Measurements from ENCODE around the gene KNL1. TPM values are rescaled to one million over a fixed set of nuclear protein-coding genes. Genes with fewer than 3 reads are reported as not detected.
"Not testable (repeated sequence)": the region's sequence is repeated elsewhere in the genome, so short reads cannot be mapped to it uniquely, and the experiment has no call there.

Gene KNL1
- total RNA-seq, 2 donors from 2014 or later, result 25.0 to 39.1 TPM

DNA sequence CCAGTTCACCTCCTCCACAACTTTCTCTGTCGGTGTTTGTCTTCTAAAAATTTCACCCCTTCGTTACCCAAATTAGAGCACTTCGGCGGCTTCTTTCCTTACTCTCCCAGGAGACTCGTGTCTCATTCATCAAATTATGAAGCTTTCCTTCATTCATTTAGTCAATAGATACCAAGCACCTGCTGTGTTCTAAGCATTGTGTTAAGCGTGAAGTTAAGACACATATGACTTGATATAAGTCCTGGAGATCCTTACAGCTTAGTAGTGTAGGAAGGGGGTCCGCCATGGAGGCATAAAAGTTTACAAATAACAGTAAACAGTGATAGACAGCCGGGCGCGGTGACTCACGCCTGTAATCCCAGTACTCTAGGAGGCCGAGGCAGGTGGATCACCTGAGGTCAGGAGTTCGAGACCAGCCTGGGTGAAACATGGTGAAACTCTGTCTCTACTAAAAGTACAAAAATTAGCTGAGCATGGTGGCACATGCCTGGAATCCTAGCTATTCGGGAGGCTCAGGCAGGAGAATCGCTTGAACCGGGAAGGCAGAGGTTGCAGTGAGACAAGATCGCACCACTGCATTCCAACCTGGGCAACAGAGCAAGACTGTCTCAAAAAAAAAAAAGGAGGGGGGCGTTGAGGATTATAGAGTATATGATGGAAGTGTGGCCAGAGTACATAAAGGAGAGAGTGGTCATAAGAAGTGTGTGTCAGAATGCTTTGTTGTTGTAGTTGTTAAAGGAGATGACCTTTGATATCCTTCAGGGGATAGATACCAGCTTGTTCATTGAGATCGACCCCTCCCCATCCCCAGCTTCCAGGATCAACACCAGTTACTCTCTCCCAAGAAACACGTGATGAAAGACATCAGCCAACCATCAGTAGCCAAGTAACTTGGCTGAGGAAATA is 28.5 kb upstream of the KNL1 start:
- ATAC-seq (replicated peaks), result no peak
- Mint-ChIP-seq H3K9me3 (no peaks in the 10 kb centered on the region), H3K27me3 (no peaks in the 10 kb centered on the region), H3K36me3 (ENCODE audit: low read depth) (peaks cover 23% of the 10 kb centered on the region), H3K27ac (peak overlapping the region; percentile 87), H3K4me3 (peak overlapping the region; percentile 96), H3K4me1 (peaks cover 18% of the 10 kb centered on the region)

DNA sequence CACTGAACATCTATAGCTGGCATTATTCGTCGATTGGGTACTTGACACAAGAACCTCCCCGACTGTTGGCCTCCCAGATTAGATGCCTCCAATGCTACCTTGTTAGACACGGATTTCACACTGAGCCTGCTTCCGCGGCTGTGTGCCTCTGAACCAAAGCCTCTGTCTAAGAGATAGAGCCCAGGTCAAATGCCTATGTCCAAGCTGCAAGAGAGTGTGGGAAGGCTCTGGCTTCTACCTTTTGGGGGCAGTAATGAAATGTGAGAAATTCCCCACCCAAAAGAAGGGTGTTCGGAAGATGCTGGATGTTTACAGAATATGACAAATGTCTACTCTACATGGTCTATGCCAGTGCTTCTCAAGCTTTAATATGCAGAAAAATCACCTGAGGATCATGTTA is 26.9 kb upstream of the KNL1 start:
- ATAC-seq (replicated peaks), result no peak
- Mint-ChIP-seq H3K4me3 (peak overlapping the region; percentile 2), H3K27ac (no peak overlapping the region), H3K9me3 (no peaks in the 10 kb centered on the region), H3K36me3 (ENCODE audit: low read depth) (peaks cover 19% of the 10 kb centered on the region), H3K4me1 (peaks cover 22% of the 10 kb centered on the region), H3K27me3 (no peaks in the 10 kb centered on the region)

DNA sequence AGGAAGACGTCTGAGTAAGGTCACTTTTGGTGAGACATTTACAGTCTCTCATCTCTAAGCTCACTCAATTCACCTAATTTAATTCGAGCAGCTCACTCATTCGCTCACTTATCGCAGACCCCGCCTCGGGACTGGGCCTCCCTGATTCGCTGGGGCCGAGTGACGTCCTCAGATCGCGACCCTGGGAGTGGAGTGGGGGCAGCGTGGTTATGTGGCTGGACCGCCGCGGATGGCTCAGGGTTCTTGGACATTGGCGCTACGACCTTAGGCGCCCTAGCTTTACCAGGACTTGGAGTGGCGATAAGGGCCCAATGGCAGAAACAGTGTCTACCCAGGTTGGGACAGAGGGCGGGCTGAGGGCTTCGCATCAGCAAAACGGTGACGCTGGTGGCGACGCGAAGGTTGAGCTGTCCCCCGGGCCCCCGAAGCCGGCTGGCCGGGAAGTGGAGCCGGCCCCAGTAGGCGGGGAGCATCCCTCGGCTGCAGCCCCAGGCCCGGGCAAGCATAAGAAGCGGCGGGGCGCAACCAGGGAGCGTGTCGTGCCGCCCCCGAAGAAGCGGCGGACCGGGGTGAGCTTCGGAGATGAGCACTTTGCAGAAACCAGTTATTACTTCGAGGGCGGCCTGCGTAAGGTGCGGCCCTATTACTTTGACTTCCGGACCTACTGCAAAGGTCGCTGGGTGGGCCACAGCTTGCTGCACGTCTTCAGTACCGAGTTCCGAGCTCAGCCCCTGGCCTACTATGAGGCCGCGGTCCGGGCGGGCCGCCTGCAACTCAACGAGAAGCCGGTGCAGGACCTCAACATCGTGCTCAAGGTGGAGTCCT is 24.7 kb upstream of the KNL1 start, which contains the start of gene RPUSD2:
TSS of gene RPUSD2 (plus strand) at position 171 of the 825 bp plus-strand sequence. CDS start at position 210, 39 bp downstream.
- Mint-ChIP-seq H3K4me3 (peak within 1 kb of the TSS; percentile 95), H3K9me3 (no peaks in the 10 kb centered on the region), H3K4me1 (peaks cover 22% of the 10 kb centered on the region), H3K27ac (peak within 1 kb of the TSS; percentile 96), H3K27me3 (no peaks in the 10 kb centered on the region), H3K36me3 (ENCODE audit: low read depth) (peaks cover 34% of the 10 kb centered on the region)
- peak; percentile 70 for ATAC-seq (replicated peaks)

DNA sequence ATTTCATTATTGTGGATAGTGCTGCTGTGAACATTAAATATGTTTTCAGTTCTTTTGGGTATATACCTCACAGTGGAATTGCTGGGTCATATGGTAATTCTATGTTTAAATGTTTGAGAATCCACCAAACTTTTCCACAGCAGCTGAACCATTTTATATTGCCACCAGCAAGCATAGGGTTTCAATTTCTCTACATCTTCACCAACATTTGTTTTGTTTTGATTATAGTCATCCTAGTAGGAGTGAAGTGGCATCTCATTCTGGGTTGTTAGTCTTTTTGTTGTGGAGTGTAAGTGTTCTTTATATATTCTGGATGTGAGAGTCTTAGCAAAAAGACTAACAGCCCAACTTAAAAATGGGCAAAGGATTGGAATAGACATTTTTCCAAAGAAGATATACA is 18.9 kb upstream of the KNL1 start:
- H3K4me1 Mint-ChIP-seq, result peaks cover 9% of the 10 kb centered on the region
- ATAC-seq (replicated peaks), result no peak
- H3K4me3 Mint-ChIP-seq, result no peak overlapping the region
- peak overlapping the region; percentile 5 for H3K27ac Mint-ChIP-seq
- peaks cover 46% of the 10 kb centered on the region for H3K36me3 Mint-ChIP-seq (ENCODE audit: low read depth)
- no peaks in the 10 kb centered on the region for H3K9me3 Mint-ChIP-seq
- H3K27me3 Mint-ChIP-seq, result no peaks in the 10 kb centered on the region

DNA sequence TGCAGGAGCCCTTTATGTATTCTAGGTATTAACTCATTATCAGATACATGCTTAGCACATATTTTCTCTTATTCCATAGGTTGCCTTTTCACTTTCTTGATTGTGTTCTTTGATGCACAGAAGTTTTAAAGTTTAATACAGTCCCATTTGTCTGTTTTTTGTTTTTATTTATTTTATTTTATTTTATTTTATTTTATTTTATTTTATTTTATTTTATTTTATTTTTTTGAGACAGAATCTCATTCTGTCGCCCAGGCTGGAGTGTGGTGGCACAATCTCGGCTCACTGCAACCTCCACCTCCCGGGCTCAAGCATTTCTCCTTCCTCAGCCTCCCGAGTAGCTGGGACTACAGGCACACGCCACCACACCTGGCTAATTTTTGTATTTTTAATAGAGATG is 17.1 kb upstream of the KNL1 start:
- H3K27me3 Mint-ChIP-seq, result not testable (repeated sequence)

DNA sequence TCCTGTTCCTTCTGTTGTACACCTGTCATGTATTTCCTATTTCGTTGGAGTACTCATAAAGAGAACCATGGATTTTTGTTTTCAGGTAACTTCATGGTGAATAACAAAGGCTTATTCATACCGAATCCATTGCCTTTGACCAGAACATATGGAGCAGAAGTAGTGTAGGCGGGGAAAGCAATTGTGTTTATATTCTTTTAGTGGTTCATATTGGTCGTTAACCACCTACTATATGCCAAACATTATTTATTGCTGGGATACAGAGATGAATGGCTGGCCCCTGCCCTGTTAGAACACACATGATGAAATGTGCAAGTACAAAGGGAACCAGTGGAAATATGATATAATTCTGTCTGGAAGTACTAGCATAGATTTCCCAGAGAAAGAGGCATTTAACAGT is 15.2 kb upstream of the KNL1 start:
- no peak overlapping the region for H3K4me3 Mint-ChIP-seq
- H3K4me1 Mint-ChIP-seq, result no peaks in the 10 kb centered on the region
- H3K27ac Mint-ChIP-seq, result no peak overlapping the region
- no peaks in the 10 kb centered on the region for H3K9me3 Mint-ChIP-seq
- no peaks in the 10 kb centered on the region for H3K27me3 Mint-ChIP-seq
- peak; percentile 26 for ATAC-seq (replicated peaks)
- H3K36me3 Mint-ChIP-seq (ENCODE audit: low read depth), result peaks cover 17% of the 10 kb centered on the region

More for the DNA sequence above, 17.1 kb upstream of the KNL1 start:
- H3K4me3 Mint-ChIP-seq; H3K4me1 Mint-ChIP-seq; ATAC-seq (replicated peaks); H3K27ac Mint-ChIP-seq; H3K9me3 Mint-ChIP-seq: not testable (repeated sequence)
- H3K36me3 Mint-ChIP-seq (ENCODE audit: low read depth), result peaks cover 36% of the 10 kb centered on the region

DNA sequence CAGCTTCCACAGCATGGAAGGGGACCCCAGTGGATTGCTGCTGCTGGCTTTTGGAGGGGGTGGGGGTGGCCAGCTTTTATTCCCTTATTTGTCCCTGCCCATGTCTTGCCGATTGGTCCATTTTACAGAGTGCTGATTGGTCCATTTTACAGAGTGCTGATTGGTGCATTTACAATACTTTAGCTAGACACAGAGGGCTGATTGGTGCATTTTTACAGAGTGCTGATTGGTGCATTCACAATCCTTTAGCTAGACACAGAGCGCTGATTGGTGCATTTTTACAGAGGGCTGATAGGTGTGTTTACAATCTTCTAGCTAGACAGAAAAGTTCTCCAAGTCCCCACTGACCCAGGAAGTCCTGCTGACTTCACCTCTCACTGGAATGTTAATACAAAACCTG is 12.3 kb upstream of the KNL1 start:
- H3K4me1 Mint-ChIP-seq; ATAC-seq (replicated peaks); H3K9me3 Mint-ChIP-seq; H3K27ac Mint-ChIP-seq; H3K27me3 Mint-ChIP-seq; H3K36me3 Mint-ChIP-seq (ENCODE audit: low read depth); H3K4me3 Mint-ChIP-seq: not testable (repeated sequence)

DNA sequence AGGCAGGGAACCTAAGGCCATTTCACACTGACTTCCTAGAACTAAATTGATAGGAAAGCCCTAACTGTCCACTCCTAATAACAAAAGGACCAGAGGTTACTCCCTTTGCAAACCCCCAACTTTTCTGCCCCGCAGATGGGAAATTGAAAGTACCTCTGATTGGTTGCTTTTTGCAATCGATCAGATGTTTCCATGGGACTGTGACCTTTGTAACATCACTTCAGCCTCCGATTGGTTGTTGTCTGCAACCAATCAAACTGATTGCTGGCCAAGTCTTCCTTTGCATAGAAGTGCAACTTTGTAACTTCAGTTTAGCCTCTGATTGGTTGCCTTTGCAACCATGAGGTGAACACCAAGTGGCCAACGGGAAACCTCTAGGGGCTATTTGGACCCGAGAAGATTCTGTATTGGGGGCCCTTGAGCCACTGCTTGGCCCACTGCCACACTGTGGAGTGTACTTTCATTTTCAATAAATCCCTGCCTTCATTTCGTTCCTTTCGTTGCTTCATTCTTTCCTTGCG is 11.3 kb upstream of the KNL1 start:
- Mint-ChIP-seq H3K27me3 (no peaks in the 10 kb centered on the region), H3K27ac (no peak overlapping the region), H3K4me1 (no peaks in the 10 kb centered on the region), H3K36me3 (ENCODE audit: low read depth) (no peaks in the 10 kb centered on the region), H3K4me3 (peak overlapping the region; percentile 40), H3K9me3 (no peaks in the 10 kb centered on the region)
- ATAC-seq (replicated peaks), result peak; percentile 65

DNA sequence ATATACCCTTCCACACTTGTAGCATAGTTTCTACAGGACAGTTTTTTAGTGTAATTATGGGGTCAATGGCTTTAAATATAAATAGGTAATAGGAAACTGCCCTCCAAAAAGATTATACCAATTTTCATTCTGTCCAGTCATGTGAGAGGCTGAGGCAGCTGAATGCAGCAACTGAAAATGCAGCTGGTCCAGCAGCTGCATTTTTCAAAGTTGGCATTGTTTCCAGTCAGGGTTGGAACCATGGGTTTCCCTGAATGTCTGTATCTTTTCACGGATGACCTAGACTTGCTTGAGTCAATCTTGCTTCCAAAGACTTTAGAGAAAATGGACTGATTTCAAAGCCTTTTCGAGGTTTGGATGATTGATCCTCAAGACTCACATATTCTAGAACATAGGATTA is 9.9 kb upstream of the KNL1 start:
- H3K9me3 Mint-ChIP-seq, result no peaks in the 10 kb centered on the region
- no peaks in the 10 kb centered on the region for H3K4me1 Mint-ChIP-seq
- H3K36me3 Mint-ChIP-seq (ENCODE audit: low read depth), result no peaks in the 10 kb centered on the region
- H3K27me3 Mint-ChIP-seq, result no peaks in the 10 kb centered on the region
- H3K27ac Mint-ChIP-seq, result no peak overlapping the region
- ATAC-seq (replicated peaks), result no peak
- no peak overlapping the region for H3K4me3 Mint-ChIP-seq

DNA sequence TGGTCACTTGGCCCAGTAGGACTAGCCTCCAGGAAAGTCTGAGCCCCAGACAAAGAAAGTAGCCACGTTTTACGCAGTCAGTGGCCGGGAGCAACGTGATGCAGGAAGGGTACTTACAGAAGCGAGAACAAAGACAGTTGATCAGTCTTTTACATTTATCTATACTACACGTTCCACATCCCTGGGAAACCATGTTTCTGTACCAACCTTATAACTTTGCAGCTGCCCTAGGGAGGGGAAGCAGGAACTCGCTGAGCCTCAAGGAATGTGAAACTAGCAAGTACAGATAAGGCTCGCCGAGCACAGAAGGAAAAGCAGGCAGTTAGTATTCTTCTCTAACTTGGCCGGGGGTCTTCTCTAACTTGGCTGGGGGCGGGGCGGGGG is 3.4 kb upstream of the KNL1 start:
- Mint-ChIP-seq H3K36me3 (ENCODE audit: low read depth) (peaks cover 10% of the 10 kb centered on the region), H3K4me3 (peak overlapping the region; percentile 89), H3K27ac (peak overlapping the region; percentile 87), H3K9me3 (no peaks in the 10 kb centered on the region), H3K4me1 (peaks cover 19% of the 10 kb centered on the region), H3K27me3 (no peaks in the 10 kb centered on the region)
- ATAC-seq (replicated peaks), result no peak

DNA sequence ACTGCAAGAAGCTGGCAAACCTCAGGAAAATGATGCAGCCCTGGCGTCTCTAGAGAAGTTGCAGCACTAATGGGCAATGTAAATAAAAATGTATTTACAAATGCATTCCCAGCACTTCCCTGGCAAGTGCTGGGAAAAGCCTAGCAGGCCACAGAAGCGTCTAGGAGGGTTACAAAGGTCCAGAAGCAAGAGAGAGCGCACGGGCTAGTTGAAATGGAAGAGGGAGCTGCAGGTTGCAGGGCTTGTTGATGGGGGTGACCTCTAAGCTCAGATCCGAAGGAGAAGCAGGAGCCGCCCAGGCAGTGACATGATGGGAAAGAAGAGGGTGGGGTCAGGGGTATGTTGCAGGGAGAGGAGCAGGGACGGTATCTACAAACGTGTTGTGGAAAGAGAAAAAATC is 2.7 kb upstream of the KNL1 start:
- ATAC-seq (replicated peaks), result no peak
- Mint-ChIP-seq H3K4me3 (no peak overlapping the region), H3K4me1 (peaks cover 19% of the 10 kb centered on the region), H3K27ac (no peak overlapping the region), H3K27me3 (no peaks in the 10 kb centered on the region), H3K9me3 (no peaks in the 10 kb centered on the region), H3K36me3 (ENCODE audit: low read depth) (peaks cover 10% of the 10 kb centered on the region)

DNA sequence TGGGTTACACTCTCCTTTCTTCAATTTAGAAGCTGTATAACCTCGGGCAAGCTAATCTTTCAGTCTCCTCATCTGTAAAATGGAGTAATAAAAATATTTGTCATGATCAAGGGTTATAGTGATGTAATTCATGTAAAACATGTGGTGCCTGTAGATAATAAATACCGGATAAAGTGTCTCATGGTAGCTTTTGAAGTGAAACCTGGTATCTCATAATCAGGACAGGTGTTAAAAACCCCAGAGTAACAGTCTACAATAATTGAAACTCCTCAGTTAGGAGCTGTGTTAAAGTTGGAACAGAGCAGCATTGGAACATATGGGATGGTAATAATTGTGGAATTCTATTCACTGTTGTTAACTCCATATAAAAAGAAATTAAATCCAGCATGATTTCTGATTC is 884 bp upstream of the KNL1 start:
- H3K36me3 Mint-ChIP-seq (ENCODE audit: low read depth), result peaks cover 10% of the 10 kb centered on the region
- no peak for ATAC-seq (replicated peaks)

DNA sequence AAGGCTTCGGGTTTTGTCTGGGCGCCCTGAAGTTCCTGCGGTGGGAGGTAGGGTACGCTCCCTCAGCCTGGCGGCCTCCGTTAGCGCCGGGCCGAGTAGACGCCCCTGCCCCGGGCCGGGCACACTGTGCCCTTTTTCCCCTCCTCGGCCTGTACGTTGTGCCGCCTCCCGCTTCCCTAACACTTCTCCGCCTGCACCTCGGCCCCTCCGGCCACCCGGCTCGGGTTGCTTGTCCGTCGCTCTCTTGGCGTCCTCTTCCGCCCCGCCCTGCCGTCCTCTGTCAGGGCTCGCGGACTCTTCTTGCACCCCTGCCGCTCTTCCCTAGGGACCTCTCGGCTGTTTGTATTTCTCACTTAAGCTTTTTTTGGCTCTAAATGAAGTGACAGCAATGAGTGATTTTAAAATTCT is 384 bp downstream of the KNL1 start:
- peaks cover 10% of the 10 kb centered on the region for H3K36me3 Mint-ChIP-seq (ENCODE audit: low read depth)
- no peaks in the 10 kb centered on the region for H3K9me3 Mint-ChIP-seq
- peak overlapping the region; percentile 99 for H3K27ac Mint-ChIP-seq
- H3K4me1 Mint-ChIP-seq, result peaks cover 19% of the 10 kb centered on the region
- H3K4me3 Mint-ChIP-seq, result peak overlapping the region; percentile 90
- peak; percentile 59 for ATAC-seq (replicated peaks)
- no peaks in the 10 kb centered on the region for H3K27me3 Mint-ChIP-seq

More for the DNA sequence above, 884 bp upstream of the KNL1 start:
- H3K4me1 Mint-ChIP-seq, result peaks cover 19% of the 10 kb centered on the region
- no peaks in the 10 kb centered on the region for H3K9me3 Mint-ChIP-seq
- H3K27ac Mint-ChIP-seq, result peak overlapping the region; percentile 99
- peak overlapping the region; percentile 90 for H3K4me3 Mint-ChIP-seq
- H3K27me3 Mint-ChIP-seq, result no peaks in the 10 kb centered on the region

DNA sequence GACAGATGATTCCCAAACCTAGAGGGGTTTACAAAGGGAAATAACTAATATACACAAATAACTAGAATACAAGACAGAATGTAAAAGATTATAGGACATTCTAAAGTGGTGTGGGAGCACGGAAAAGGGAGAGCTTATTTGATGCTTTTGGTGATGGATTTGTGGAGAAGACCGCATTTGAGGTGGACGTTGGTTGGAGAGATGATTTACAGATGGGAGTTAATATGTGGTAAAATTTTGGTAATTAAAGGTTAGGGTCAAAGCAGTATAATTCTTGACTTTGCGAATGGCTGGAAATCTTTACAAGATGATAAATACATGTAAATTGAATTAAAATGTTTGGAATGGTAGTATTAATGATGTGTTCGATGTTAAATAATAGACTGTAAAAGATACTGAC is 1.2 kb downstream of the KNL1 start:
- no peaks in the 10 kb centered on the region for H3K27me3 Mint-ChIP-seq
- peaks cover 10% of the 10 kb centered on the region for H3K36me3 Mint-ChIP-seq (ENCODE audit: low read depth)
- ATAC-seq (replicated peaks), result no peak
- H3K9me3 Mint-ChIP-seq, result no peaks in the 10 kb centered on the region
- peak overlapping the region; percentile 99 for H3K27ac Mint-ChIP-seq
- peaks cover 13% of the 10 kb centered on the region for H3K4me1 Mint-ChIP-seq
- H3K4me3 Mint-ChIP-seq, result peak overlapping the region; percentile 90

Data from activated T-helper 17 cell treated with anti-CD3 and anti-CD28 coated beads, Interleukin-2, amount 50 U/mL, for 72 hours (primary cell).